T-cell (primary cell): ENCODE measurements around the gene ZCCHC9. TPM values are rescaled to one million over a fixed set of nuclear protein-coding genes. Genes with fewer than 3 reads are reported as not detected.

Experiments used
- ATAC-seq, 4 experiments: fragments of 200-7000 bp in 3 of 4; fragments of 150-1000 bp in 1 of 4; cut with Tn5 transposase; replicated peaks in 1 of 4; 1 replicate in 3 of 4; 2 replicates in 1 of 4; pipeline ENCODE4 v1.10.0; 2021; ENCODE audit warnings: moderate library complexity in 3 of 4, mild to moderate bottlenecking in 2 of 4, moderate number of reproducible peaks in 1 of 4
- CTCF ChIA-PET, 2 donors: fragments of 300-600 bp; sonication (Branson Sonifier 250); formaldehyde crosslinking; loops; one replicate each; lab custom pipeline; 2022; ENCODE audit warnings: antibody characterized with exemption in 2 of 2; lab: Charles Lee
- POLR2A ChIA-PET, 2 donors: fragments of 300-600 bp; sonication (Branson Sonifier 250); formaldehyde crosslinking; loops; one replicate each; lab custom pipeline; 2022; ENCODE audit warnings: antibody characterized with exemption in 2 of 2; lab: Charles Lee
- DNase-seq, 35 experiments: peaks; one replicate each; pipeline versions ENCODE4 v3.0.0 to v3.0.0-alpha.2; 2013 to 2023
- H3K27ac ChIP-seq: one replicate; pipeline ENCODE4 v1.5.1; 2013; ENCODE audit warnings: low read length
- H3K27me3 ChIP-seq, 2 experiments: replicated peaks in 1 of 2; 1 replicate in 1 of 2; 2 replicates in 1 of 2; pipeline versions ENCODE4 v1.6.1 to v1.7.0; 2013; ENCODE audit warnings: low read length in 1 of 2, mixed read lengths in 1 of 2; ENCODE audit not compliant: control insufficient read depth in 2 of 2, insufficient read depth in 2 of 2; ENCODE audit errors: extremely low read depth in 1 of 2
- H3K36me3 ChIP-seq, 2 donors: 1 replicate in 1 of 2; 2 replicates in 1 of 2; pipeline versions ENCODE4 v1.6.1 to v1.7.0; 2013; ENCODE audit warnings: low read length in 1 of 2; ENCODE audit not compliant: control insufficient read depth in 2 of 2, insufficient read depth in 1 of 2; ENCODE audit errors: extremely low read depth in 1 of 2
- H3K4me1 ChIP-seq, 2 experiments: 1 replicate in 1 of 2; 2 replicates in 1 of 2; pipeline versions ENCODE4 v1.6.1 to v1.7.0; 2013; ENCODE audit warnings: low read length in 2 of 2, mixed read lengths in 1 of 2; ENCODE audit not compliant: insufficient read depth in 2 of 2, control insufficient read depth in 1 of 2; ENCODE audit errors: extremely low read depth in 1 of 2
- H3K4me3 ChIP-seq, 2 donors: 1 replicate in 1 of 2; 2 replicates in 1 of 2; pipeline versions ENCODE4 v1.5.1 to v1.7.0; 2013; ENCODE audit warnings: mild to moderate bottlenecking in 2 of 2, low read length in 1 of 2, moderate library complexity in 1 of 2; ENCODE audit not compliant: control insufficient read depth in 1 of 2; ENCODE audit errors: extremely low read depth in 1 of 2
- H3K9me3 ChIP-seq: 2 replicates; pipeline ENCODE4 v1.7.0; 2013
- H3K27ac Mint-ChIP-seq, 2 donors: one replicate each; pipeline ENCODE4 v1.8.0; 2020 to 2021; ENCODE audit warnings: mild to moderate bottlenecking in 2 of 2, mixed read lengths in 2 of 2
- H3K27me3 Mint-ChIP-seq, 2 donors: one replicate each; pipeline ENCODE4 v1.8.0; 2021 to 2022; ENCODE audit warnings: mixed read lengths in 2 of 2
- H3K36me3 Mint-ChIP-seq: one replicate; pipeline ENCODE4 v1.8.0; 2021; ENCODE audit warnings: mixed read lengths
- H3K4me1 Mint-ChIP-seq, 3 donors: one replicate each; pipeline ENCODE4 v1.8.0; 2020 to 2022; ENCODE audit warnings: mixed read lengths in 3 of 3, mild to moderate bottlenecking in 1 of 3
- H3K4me3 Mint-ChIP-seq, 3 donors: one replicate each; pipeline ENCODE4 v1.8.0; 2020 to 2022; ENCODE audit warnings: mild to moderate bottlenecking in 3 of 3, mixed read lengths in 3 of 3, moderate library complexity in 3 of 3
- H3K9me3 Mint-ChIP-seq, 3 donors: one replicate each; pipeline ENCODE4 v1.8.0; 2020 to 2022; ENCODE audit warnings: mixed read lengths in 3 of 3
- WGBS: methylation state at CpG from one replicate; pipeline ENCODE4 v1.1.5; 2013; ENCODE audit warnings: missing lambda C conversion rate; ENCODE audit not compliant: insufficient coverage; 5-methylcytosine and 5-hydroxymethylcytosine counted together
- total RNA-seq, 35 experiments: library from RNA in 6 of 35; stranded (reverse) in 6 of 35; fragments of 120-200 nt in 1 of 35; gene quantifications; one replicate each; pipeline versions ENCODE4 v1.2.1 to v1.2.4 and lab custom pipeline; 2013 to 2026

ZCCHC9 gene
- total RNA-seq, 5 donors from 2014 or later (not counting 1 experiment from before 2014, with no cell fraction given), result 15.9 to 25.7 (median 22.3) TPM

- no peaks in the 10 kb centered on the region for H3K27me3 ChIP-seq
- no peak overlapping the region for H3K4me3 Mint-ChIP-seq
- peaks cover 53% of the 10 kb centered on the region for H3K36me3 Mint-ChIP-seq
- DNase-seq (no peak), ATAC-seq (no peak)
- no peak overlapping the region for H3K4me3 ChIP-seq
- peaks cover 0 to 34% of the 10 kb centered on the region in 2 donors for H3K36me3 ChIP-seq
- no peaks in the 10 kb centered on the region for H3K9me3 ChIP-seq
- H3K9me3 Mint-ChIP-seq, result no peaks in the 10 kb centered on the region
- H3K4me1 ChIP-seq, result no peaks in the 10 kb centered on the region
- no peak overlapping the region for H3K27ac ChIP-seq
- POLR2A ChIA-PET, result no interaction called here
- no peaks in the 10 kb centered on the region for H3K27me3 Mint-ChIP-seq
- CTCF ChIA-PET, result no interaction called here
- no peak overlapping the region for H3K27ac Mint-ChIP-seq
- no peaks in the 10 kb centered on the region for H3K4me1 Mint-ChIP-seq
Observed at GRCh38 chr5:81313278-81313677, 11.9 kb downstream of the ZCCHC9 start.

- ATAC-seq (no peak), DNase-seq (no peak)
- H3K36me3 Mint-ChIP-seq, result peaks cover 51% of the 10 kb centered on the region
- Histone ChIP-seq H3K9me3 (no peaks in the 10 kb centered on the region), H3K27me3 (no peaks in the 10 kb centered on the region), H3K36me3 (peaks cover 0 to 31% of the 10 kb centered on the region in 2 donors), H3K27ac (no peak overlapping the region), H3K4me1 (no peaks in the 10 kb centered on the region), H3K4me3 (no peak overlapping the region)
- CTCF ChIA-PET, result no interaction called here
- 100% methylated on average over 2 of the region's 3 CpGs for WGBS
- H3K9me3 Mint-ChIP-seq, result no peaks in the 10 kb centered on the region
- no peak overlapping the region for H3K27ac Mint-ChIP-seq
- POLR2A ChIA-PET, result no interaction called here
- H3K4me1 Mint-ChIP-seq, result no peaks in the 10 kb centered on the region
- H3K27me3 Mint-ChIP-seq, result no peaks in the 10 kb centered on the region
- H3K4me3 Mint-ChIP-seq, result no peak overlapping the region
Observed at GRCh38 chr5:81313686-81314085, 12.3 kb downstream of the ZCCHC9 start.

GRCh38 chr5:81314581-81314980 lies 13.2 kb downstream of the ZCCHC9 start:
- no peak for DNase-seq
- H3K27me3 ChIP-seq, result no peaks in the 10 kb centered on the region
- Mint-ChIP-seq H3K4me3 (no peak overlapping the region), H3K9me3 (no peaks in the 10 kb centered on the region), H3K36me3 (peaks cover 43% of the 10 kb centered on the region), H3K27me3 (no peaks in the 10 kb centered on the region), H3K4me1 (no peaks in the 10 kb centered on the region), H3K27ac (no peak overlapping the region)
- H3K4me3 ChIP-seq, result no peak overlapping the region
- ChIA-PET POLR2A (no interaction called here), CTCF (no interaction called here)
- no peaks in the 10 kb centered on the region for H3K9me3 ChIP-seq
- H3K27ac ChIP-seq, result no peak overlapping the region
- peaks cover 0 to 25% of the 10 kb centered on the region in 2 donors for H3K36me3 ChIP-seq
- no peaks in the 10 kb centered on the region for H3K4me1 ChIP-seq
- no peak for ATAC-seq
- 100% methylated on average over 3 of the region's 3 CpGs for WGBS

GRCh38 chr5:81315336-81315735 lies 13.9 kb downstream of the ZCCHC9 start:
- Mint-ChIP-seq H3K36me3 (peaks cover 40% of the 10 kb centered on the region), H3K27me3 (no peaks in the 10 kb centered on the region), H3K4me1 (no peaks in the 10 kb centered on the region), H3K27ac (no peak overlapping the region), H3K9me3 (no peaks in the 10 kb centered on the region), H3K4me3 (no peak overlapping the region)
- Histone ChIP-seq H3K4me1 (no peaks in the 10 kb centered on the region), H3K36me3 (peaks cover 0 to 19% of the 10 kb centered on the region in 2 donors), H3K9me3 (no peaks in the 10 kb centered on the region), H3K4me3 (no peak overlapping the region), H3K27me3 (no peaks in the 10 kb centered on the region), H3K27ac (no peak overlapping the region)
- ATAC-seq (no peak), DNase-seq (no peak)
- POLR2A ChIA-PET, result no interaction called here
- no CpG with 5 or more reads among the region's 1 CpG for WGBS
- CTCF ChIA-PET, result interaction anchor here in 1 of 2 donors (0.6 kb wide), 1 partner anchor 29 kb away, joined by 3 read pairs; no protein-coding TSS in a partner anchor

DNA sequence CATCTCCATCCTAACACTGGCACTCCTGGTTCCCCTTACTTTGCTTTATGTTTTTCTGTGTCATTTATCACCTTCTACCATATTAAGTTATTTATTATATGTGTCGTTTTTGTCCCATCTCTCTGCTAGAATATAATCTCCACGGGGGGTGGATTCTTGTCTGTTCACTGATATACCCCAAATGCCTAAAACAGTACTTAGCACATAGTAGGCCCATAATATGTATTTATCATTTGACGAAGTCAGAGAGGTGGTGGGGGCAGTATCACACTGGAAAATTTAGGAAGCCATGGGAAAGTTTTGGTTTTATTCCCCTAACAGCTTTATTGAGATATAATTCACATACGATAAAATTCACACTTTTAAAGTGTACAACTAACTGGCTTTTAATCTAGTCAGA lies 14.4 kb downstream of the ZCCHC9 start:
- Mint-ChIP-seq H3K27ac (no peak overlapping the region), H3K27me3 (no peaks in the 10 kb centered on the region), H3K36me3 (peaks cover 36% of the 10 kb centered on the region), H3K4me3 (no peak overlapping the region), H3K9me3 (no peaks in the 10 kb centered on the region), H3K4me1 (no peaks in the 10 kb centered on the region)
- Histone ChIP-seq H3K27ac (no peak overlapping the region), H3K36me3 (peaks cover 0 to 16% of the 10 kb centered on the region in 2 donors), H3K9me3 (no peaks in the 10 kb centered on the region), H3K27me3 (no peaks in the 10 kb centered on the region), H3K4me3 (no peak overlapping the region), H3K4me1 (no peaks in the 10 kb centered on the region)
- WGBS, result 100% methylated on average over 1 of the region's 4 CpGs
- DNase-seq (no peak), ATAC-seq (no peak)
- ChIA-PET CTCF (interaction anchor here in 1 of 2 donors (0.6 kb wide), 1 partner anchor 29 kb away, joined by 3 read pairs; no protein-coding TSS in a partner anchor), POLR2A (no interaction called here)

GRCh38 chr5:81316571-81316970 lies 15.2 kb downstream of the ZCCHC9 start:
- peaks cover 30% of the 10 kb centered on the region for H3K36me3 Mint-ChIP-seq
- no peak overlapping the region for H3K27ac ChIP-seq
- peaks cover 0 to 11% of the 10 kb centered on the region in 2 donors for H3K36me3 ChIP-seq
- no peaks in the 10 kb centered on the region for H3K4me1 ChIP-seq
- no peaks in the 10 kb centered on the region for H3K27me3 ChIP-seq
- H3K4me3 ChIP-seq, result no peak overlapping the region
- H3K4me3 Mint-ChIP-seq, result no peak overlapping the region
- ATAC-seq, result no peak
- no peak for DNase-seq
- no CpG with 5 or more reads among the region's 2 CpGs for WGBS
- H3K9me3 ChIP-seq, result no peaks in the 10 kb centered on the region
- ChIA-PET CTCF (no interaction called here), POLR2A (no interaction called here)
- no peak overlapping the region for H3K27ac Mint-ChIP-seq
- H3K9me3 Mint-ChIP-seq, result no peaks in the 10 kb centered on the region
- no peaks in the 10 kb centered on the region for H3K4me1 Mint-ChIP-seq
- no peaks in the 10 kb centered on the region for H3K27me3 Mint-ChIP-seq

DNA sequence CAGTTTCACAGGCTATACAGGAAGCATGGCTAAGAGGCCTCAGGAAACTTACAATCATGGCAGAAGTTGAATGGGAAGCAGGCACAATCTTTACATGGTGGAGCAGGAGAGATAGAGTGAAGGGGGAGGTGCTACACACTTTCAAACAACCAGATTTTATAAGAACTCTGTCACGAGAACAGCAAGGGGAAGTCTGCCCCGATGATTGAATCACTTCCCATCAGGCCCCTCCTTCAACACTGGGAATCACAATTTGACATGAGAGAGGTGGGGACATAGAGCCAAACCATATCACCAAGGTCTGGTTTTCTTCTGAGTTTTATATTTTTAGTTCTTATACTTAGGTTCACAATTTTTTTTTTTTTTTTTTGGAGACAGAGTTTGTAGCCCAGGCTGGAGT lies 16.1 kb downstream of the ZCCHC9 start:
- CTCF ChIA-PET, result no interaction called here
- WGBS, result no CpG with 5 or more reads among the region's 2 CpGs
- H3K9me3 Mint-ChIP-seq, result no peaks in the 10 kb centered on the region
- ATAC-seq, result no peak
- no peak overlapping the region for H3K4me3 ChIP-seq
- POLR2A ChIA-PET, result no interaction called here
- no peak overlapping the region for H3K27ac ChIP-seq
- H3K4me1 Mint-ChIP-seq, result no peaks in the 10 kb centered on the region
- no peaks in the 10 kb centered on the region for H3K4me1 ChIP-seq
- H3K36me3 Mint-ChIP-seq, result peaks cover 23% of the 10 kb centered on the region
- no peak overlapping the region for H3K27ac Mint-ChIP-seq
- no peaks in the 10 kb centered on the region for H3K27me3 Mint-ChIP-seq
- H3K27me3 ChIP-seq, result no peaks in the 10 kb centered on the region
- H3K36me3 ChIP-seq, result peaks cover 0 to 4% of the 10 kb centered on the region in 2 donors
- DNase-seq, result no peak
- no peaks in the 10 kb centered on the region for H3K9me3 ChIP-seq
- H3K4me3 Mint-ChIP-seq, result no peak overlapping the region
